ENCODE results near the gene METTL23. TPM values are rescaled to one million over a fixed set of nuclear protein-coding genes. Genes with fewer than 3 reads are reported as not detected.

Gene METTL23
- total RNA-seq, 4 donors from 2014 or later = 20.6 to 29.9 (median 23.0) TPM

DNA sequence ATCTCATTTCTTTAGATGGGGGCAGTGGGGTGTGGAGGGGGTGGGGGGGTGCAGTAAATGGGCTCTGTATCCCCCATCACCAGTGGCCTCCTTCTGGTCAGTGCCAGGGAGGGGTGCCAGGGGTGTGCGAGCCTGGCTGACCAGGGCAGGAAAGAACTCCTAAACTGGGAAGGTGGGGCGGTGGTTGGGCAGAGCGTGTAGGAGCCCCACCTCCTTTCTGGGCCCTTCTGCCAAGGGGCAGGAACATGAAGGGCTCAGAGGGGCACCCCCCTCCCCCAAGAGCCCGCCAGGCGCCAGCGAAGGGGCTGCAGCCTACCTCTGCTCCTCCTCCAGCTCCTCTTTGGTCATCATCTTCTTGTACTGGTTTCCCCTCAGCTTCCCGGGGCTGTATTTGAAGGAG is 41.9 kb upstream of the METTL23 start:
- no peaks in the 10 kb centered on the region for H3K27me3 ChIP-seq
- WGBS = 84% methylated on average over 6 of the region's 7 CpGs
- no peak for DNase-seq (ENCODE audit: low spot score in 2 of 2)
- peaks cover 63% of the 10 kb centered on the region for H3K4me1 ChIP-seq
- H3K4me3 ChIP-seq = no peak overlapping the region
- H3K27ac ChIP-seq = no peak overlapping the region
- H3K9me3 ChIP-seq = no peaks in the 10 kb centered on the region
- TF ChIP-seq POLR2A (IDR thresholded peaks at IDR 0.05) = no peak
- TF ChIP-seq, protein P1, sequence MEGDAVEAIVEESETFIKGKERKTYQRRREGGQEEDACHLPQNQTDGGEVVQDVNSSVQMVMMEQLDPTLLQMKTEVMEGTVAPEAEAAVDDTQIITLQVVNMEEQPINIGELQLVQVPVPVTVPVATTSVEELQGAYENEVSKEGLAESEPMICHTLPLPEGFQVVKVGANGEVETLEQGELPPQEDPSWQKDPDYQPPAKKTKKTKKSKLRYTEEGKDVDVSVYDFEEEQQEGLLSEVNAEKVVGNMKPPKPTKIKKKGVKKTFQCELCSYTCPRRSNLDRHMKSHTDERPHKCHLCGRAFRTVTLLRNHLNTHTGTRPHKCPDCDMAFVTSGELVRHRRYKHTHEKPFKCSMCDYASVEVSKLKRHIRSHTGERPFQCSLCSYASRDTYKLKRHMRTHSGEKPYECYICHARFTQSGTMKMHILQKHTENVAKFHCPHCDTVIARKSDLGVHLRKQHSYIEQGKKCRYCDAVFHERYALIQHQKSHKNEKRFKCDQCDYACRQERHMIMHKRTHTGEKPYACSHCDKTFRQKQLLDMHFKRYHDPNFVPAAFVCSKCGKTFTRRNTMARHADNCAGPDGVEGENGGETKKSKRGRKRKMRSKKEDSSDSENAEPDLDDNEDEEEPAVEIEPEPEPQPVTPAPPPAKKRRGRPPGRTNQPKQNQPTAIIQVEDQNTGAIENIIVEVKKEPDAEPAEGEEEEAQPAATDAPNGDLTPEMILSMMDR (IDR thresholded peaks at IDR 0.05) = no peak
- TF ChIP-seq POLR2AphosphoS5 (IDR thresholded peaks at IDR 0.05) = no peak
- TF ChIP-seq EP300 (IDR thresholded peaks at IDR 0.05) = no peak
- H3K36me3 ChIP-seq = peaks cover 18% of the 10 kb centered on the region

DNA sequence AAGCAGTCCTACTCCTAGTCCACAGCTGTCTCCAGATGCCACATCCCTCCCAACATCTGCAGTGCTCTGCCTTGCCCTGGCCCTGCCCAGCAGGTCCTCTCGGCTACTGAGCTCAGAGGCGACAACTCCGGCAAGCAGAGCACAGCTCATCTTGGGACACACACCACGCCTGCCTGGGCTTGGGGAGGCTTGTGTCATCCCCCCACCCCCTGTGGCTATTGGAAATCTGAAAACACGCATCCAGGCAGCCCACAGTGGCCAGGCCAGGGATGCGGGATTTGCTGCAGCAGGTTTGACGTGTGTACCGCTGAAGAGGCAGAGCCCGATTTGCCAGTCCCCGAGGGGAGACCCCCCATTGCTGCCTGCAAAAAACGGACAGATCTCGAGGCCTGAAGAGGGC is 41.3 kb upstream of the METTL23 start:
- no peak for DNase-seq (ENCODE audit: low spot score in 2 of 2)
- Histone ChIP-seq H3K36me3 (peaks cover 16% of the 10 kb centered on the region), H3K4me3 (no peak overlapping the region), H3K9me3 (no peaks in the 10 kb centered on the region), H3K4me1 (peaks cover 63% of the 10 kb centered on the region), H3K27ac (no peak overlapping the region), H3K27me3 (no peaks in the 10 kb centered on the region)
- WGBS = 74% methylated on average over 12 of the region's 12 CpGs
- TF ChIP-seq, protein P1 (IDR thresholded peaks at IDR 0.05) = no peak
- TF ChIP-seq POLR2AphosphoS5 (IDR thresholded peaks at IDR 0.05) (no peak), POLR2A (IDR thresholded peaks at IDR 0.05) (no peak), EP300 (IDR thresholded peaks at IDR 0.05) (no peak)

- peaks cover 63% of the 10 kb centered on the region for H3K4me1 ChIP-seq
- TF ChIP-seq EP300 (IDR thresholded peaks at IDR 0.05) (no peak), POLR2AphosphoS5 (IDR thresholded peaks at IDR 0.05) (no peak), POLR2A (IDR thresholded peaks at IDR 0.05) (no peak)
- TF ChIP-seq, protein P1 (IDR thresholded peaks at IDR 0.05) = no peak
Measured at GRCh38 chr17:76685846-76686245, 40.8 kb upstream of the METTL23 start.

GRCh38 chr17:76686538-76687297 is 39.9 kb upstream of the METTL23 start:
- no peak overlapping the region for H3K4me3 ChIP-seq
- WGBS = 62% methylated on average over 15 of the region's 15 CpGs
- peaks cover 60% of the 10 kb centered on the region for H3K4me1 ChIP-seq
- no peaks in the 10 kb centered on the region for H3K27me3 ChIP-seq
- no peaks in the 10 kb centered on the region for H3K9me3 ChIP-seq
- TF ChIP-seq POLR2A (IDR thresholded peaks at IDR 0.05) (no peak), EP300 (IDR thresholded peaks at IDR 0.05) (no peak), POLR2AphosphoS5 (IDR thresholded peaks at IDR 0.05) (no peak)
- TF ChIP-seq, protein P1 (IDR thresholded peaks at IDR 0.05) = no peak
- H3K36me3 ChIP-seq = peaks cover 10% of the 10 kb centered on the region
- H3K27ac ChIP-seq = peak overlapping the region; percentile 92
- DNase-seq (ENCODE audit: low spot score in 2 of 2) = no peak

More at GRCh38 chr17:76685846-76686245, 40.8 kb upstream of the METTL23 start:
- Histone ChIP-seq H3K27me3 (no peaks in the 10 kb centered on the region), H3K36me3 (peaks cover 11% of the 10 kb centered on the region), H3K4me3 (no peak overlapping the region), H3K9me3 (no peaks in the 10 kb centered on the region), H3K27ac (no peak overlapping the region)
- 86% methylated on average over 8 of the region's 8 CpGs for WGBS
- DNase-seq (ENCODE audit: low spot score in 2 of 2) = no peak

- H3K27me3 ChIP-seq = no peaks in the 10 kb centered on the region
- TF ChIP-seq POLR2AphosphoS5 (IDR thresholded peaks at IDR 0.05) (no peak), EP300 (IDR thresholded peaks at IDR 0.05) (no peak), POLR2A (IDR thresholded peaks at IDR 0.05) (no peak)
- TF ChIP-seq, protein P1 (IDR thresholded peaks at IDR 0.05) = no peak
- no peaks in the 10 kb centered on the region for H3K9me3 ChIP-seq
- peaks cover 51% of the 10 kb centered on the region for H3K4me1 ChIP-seq
- DNase-seq (ENCODE audit: low spot score in 2 of 2) = no peak
- H3K36me3 ChIP-seq = peaks cover 10% of the 10 kb centered on the region
- H3K4me3 ChIP-seq = peak overlapping the region; percentile 7
- peak overlapping the region; percentile 92 for H3K27ac ChIP-seq
- 76% methylated on average over 26 of the region's 26 CpGs for WGBS
Measured at GRCh38 chr17:76687298-76688164, 39.1 kb upstream of the METTL23 start.
